ENCODE measurements around the gene VSX1. TPM values are rescaled to one million over a fixed set of nuclear protein-coding genes. Genes with fewer than 3 reads are reported as not detected.

VSX1 gene
- polyA plus RNA-seq, 1 donor from 2014 or later, result not detected

DNA sequence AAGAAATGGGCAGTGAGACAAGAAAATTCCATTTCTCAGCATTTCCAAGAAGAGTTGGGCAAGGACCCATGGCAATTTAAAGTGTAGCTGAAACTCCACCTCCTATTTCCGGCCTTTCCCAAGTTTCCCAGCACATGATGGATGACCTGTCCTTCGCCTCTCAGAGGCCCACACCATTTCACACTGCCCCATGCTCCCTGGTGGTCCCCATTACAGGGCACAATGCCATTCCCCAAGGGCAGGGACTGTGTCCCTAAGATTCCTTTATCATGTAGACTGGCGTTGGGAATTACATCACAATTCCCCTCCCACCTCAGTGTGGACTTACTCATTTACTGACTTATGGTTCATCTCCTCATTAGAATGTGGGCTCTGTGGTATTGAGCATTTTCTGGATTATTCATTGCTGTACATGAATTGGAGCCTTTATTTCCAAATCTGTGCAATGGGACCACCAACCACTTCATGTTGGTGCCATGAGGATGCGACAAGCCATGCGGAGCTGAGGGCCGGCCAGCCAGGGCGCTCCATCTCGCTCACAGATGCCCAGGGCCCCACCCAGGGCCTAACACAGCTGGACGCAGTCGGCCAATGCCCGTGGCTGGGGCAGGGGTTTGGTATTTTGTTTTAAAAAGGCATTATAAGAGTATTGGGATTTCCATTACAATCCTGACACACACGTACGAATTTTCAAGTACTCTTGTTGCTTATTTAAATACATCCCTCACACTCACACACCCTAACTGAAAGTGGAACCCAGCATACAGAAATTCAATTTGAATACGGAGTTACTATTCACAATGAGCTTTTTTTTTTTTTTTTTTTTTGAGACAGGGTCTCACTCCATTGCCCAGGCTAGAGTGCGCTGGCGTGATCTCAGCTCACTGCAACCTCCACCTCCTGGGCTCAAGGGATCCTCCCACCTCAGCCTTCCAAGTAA lies 29.4 kb downstream of the VSX1 start:
- Histone ChIP-seq H2AFZ (ENCODE audit: low read depth, low read length) (no peak overlapping the region), H3K9me2 (ENCODE audit: insufficient read depth, low read length) (no peaks in the 10 kb centered on the region), H3K4me2 (ENCODE audit: low read length) (no peak overlapping the region), H3K9me3 (ENCODE audit: low read length) (no peaks in the 10 kb centered on the region), H3K79me2 (replicated peaks; ENCODE audit: insufficient read depth, low read length) (no peaks in the 10 kb centered on the region), H4K20me1 (ENCODE audit: insufficient read depth) (no peaks in the 10 kb centered on the region), H3K4me3 (ENCODE audit: low read length) (no peak overlapping the region), H3K27ac (ENCODE audit: low read length) (no peak overlapping the region), H3K27me3 (ENCODE audit: insufficient read depth, low read depth, low read length) (peaks cover 20% of the 10 kb centered on the region), H3K9ac (ENCODE audit: low read length) (no peak overlapping the region), H3K36me3 (ENCODE audit: insufficient read depth, low read length) (no peaks in the 10 kb centered on the region), H3F3A (ENCODE audit: insufficient read depth, low read length, poor library complexity, severe bottlenecking) (no peaks in the 10 kb centered on the region)
- no peak for TF ChIP-seq EP300 (conservative IDR thresholded peaks at IDR 0.05; ENCODE audit: poor library complexity, severe bottlenecking)
- TF ChIP-seq SMC3 (conservative IDR thresholded peaks at IDR 0.05; ENCODE audit: poor library complexity), result no peak
- no peak for TF ChIP-seq MXI1 (conservative IDR thresholded peaks at IDR 0.05; ENCODE audit: poor library complexity, severe bottlenecking)
- no peak for TF ChIP-seq RAD21 (conservative IDR thresholded peaks at IDR 0.05)
- TF ChIP-seq, protein P1, sequence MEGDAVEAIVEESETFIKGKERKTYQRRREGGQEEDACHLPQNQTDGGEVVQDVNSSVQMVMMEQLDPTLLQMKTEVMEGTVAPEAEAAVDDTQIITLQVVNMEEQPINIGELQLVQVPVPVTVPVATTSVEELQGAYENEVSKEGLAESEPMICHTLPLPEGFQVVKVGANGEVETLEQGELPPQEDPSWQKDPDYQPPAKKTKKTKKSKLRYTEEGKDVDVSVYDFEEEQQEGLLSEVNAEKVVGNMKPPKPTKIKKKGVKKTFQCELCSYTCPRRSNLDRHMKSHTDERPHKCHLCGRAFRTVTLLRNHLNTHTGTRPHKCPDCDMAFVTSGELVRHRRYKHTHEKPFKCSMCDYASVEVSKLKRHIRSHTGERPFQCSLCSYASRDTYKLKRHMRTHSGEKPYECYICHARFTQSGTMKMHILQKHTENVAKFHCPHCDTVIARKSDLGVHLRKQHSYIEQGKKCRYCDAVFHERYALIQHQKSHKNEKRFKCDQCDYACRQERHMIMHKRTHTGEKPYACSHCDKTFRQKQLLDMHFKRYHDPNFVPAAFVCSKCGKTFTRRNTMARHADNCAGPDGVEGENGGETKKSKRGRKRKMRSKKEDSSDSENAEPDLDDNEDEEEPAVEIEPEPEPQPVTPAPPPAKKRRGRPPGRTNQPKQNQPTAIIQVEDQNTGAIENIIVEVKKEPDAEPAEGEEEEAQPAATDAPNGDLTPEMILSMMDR (IDR thresholded peaks at IDR 0.05; ENCODE audit: poor library complexity, severe bottlenecking), result no peak
- TF ChIP-seq, protein P2, sequence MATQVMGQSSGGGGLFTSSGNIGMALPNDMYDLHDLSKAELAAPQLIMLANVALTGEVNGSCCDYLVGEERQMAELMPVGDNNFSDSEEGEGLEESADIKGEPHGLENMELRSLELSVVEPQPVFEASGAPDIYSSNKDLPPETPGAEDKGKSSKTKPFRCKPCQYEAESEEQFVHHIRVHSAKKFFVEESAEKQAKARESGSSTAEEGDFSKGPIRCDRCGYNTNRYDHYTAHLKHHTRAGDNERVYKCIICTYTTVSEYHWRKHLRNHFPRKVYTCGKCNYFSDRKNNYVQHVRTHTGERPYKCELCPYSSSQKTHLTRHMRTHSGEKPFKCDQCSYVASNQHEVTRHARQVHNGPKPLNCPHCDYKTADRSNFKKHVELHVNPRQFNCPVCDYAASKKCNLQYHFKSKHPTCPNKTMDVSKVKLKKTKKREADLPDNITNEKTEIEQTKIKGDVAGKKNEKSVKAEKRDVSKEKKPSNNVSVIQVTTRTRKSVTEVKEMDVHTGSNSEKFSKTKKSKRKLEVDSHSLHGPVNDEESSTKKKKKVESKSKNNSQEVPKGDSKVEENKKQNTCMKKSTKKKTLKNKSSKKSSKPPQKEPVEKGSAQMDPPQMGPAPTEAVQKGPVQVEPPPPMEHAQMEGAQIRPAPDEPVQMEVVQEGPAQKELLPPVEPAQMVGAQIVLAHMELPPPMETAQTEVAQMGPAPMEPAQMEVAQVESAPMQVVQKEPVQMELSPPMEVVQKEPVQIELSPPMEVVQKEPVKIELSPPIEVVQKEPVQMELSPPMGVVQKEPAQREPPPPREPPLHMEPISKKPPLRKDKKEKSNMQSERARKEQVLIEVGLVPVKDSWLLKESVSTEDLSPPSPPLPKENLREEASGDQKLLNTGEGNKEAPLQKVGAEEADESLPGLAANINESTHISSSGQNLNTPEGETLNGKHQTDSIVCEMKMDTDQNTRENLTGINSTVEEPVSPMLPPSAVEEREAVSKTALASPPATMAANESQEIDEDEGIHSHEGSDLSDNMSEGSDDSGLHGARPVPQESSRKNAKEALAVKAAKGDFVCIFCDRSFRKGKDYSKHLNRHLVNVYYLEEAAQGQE (IDR thresholded peaks at IDR 0.05; ENCODE audit: borderline replicate concordance), result no peak
- TF ChIP-seq POLR2AphosphoS5 (IDR thresholded peaks at IDR 0.05), result no peak
- TF ChIP-seq TAF1 (IDR thresholded peaks at IDR 0.05; ENCODE audit: low read depth), result no peak
- TF ChIP-seq EZH2 (IDR thresholded peaks at IDR 0.05; ENCODE audit: borderline replicate concordance, insufficient read depth, low read length, poor library complexity, severe bottlenecking), result no peak

DNA sequence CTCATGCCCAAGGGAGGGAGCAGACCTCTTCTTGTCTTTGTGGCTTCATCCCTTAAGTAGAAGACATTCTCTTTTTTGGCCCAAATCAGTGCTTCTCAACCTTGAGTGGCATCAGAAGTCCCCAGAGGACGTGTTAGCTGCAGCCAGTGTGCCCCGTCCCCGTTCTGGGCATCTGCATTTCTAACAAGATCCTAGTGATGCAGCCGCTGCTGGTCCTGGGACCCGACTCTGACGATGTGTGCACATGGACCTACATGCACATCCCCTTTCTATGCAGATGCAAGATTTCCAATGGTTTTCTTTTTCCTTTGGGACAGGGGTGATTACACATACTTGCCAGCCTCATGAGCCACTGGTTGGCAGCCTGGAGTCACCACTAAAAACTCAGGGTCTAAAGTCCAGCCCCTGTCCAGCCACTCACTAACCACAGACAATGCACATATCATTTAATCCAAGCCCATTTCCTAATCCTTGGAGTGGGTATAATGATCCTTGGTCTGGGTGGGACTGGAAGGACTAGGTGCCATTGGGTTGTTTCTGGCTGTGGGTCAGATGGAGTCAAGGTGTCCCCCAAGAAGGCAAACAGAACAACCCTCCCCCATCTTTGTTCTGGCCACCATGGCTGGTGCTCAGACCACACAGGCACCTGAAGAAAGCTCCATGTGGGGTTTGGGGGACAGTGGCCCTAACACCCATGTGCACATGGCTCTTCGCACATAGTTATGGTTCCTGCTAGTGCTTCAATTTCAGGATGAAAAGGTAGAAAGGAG lies 30.4 kb downstream of the VSX1 start:
- no peak overlapping the region for H3K4me3 ChIP-seq (ENCODE audit: low read length)
- no peaks in the 10 kb centered on the region for H3K79me2 ChIP-seq (replicated peaks; ENCODE audit: insufficient read depth, low read length)
- no peak overlapping the region for H3K9ac ChIP-seq (ENCODE audit: low read length)
- peaks cover 11% of the 10 kb centered on the region for H3K27me3 ChIP-seq (ENCODE audit: insufficient read depth, low read depth, low read length)
- no peaks in the 10 kb centered on the region for H3K9me3 ChIP-seq (ENCODE audit: low read length)
- TF ChIP-seq SMC3 (conservative IDR thresholded peaks at IDR 0.05; ENCODE audit: poor library complexity), result no peak
- TF ChIP-seq EZH2 (IDR thresholded peaks at IDR 0.05; ENCODE audit: borderline replicate concordance, insufficient read depth, low read length, poor library complexity, severe bottlenecking), result no peak
- TF ChIP-seq RAD21 (conservative IDR thresholded peaks at IDR 0.05), result no peak
- TF ChIP-seq EP300 (conservative IDR thresholded peaks at IDR 0.05; ENCODE audit: poor library complexity, severe bottlenecking), result no peak
- TF ChIP-seq, protein P1 (IDR thresholded peaks at IDR 0.05; ENCODE audit: poor library complexity, severe bottlenecking), result no peak
- no peak for TF ChIP-seq TAF1 (IDR thresholded peaks at IDR 0.05; ENCODE audit: low read depth)
- TF ChIP-seq MXI1 (conservative IDR thresholded peaks at IDR 0.05; ENCODE audit: poor library complexity, severe bottlenecking), result no peak
- TF ChIP-seq, protein P2 (IDR thresholded peaks at IDR 0.05; ENCODE audit: borderline replicate concordance), result no peak
- no peak overlapping the region for H3K4me2 ChIP-seq (ENCODE audit: low read length)
- no peaks in the 10 kb centered on the region for H3K36me3 ChIP-seq (ENCODE audit: insufficient read depth, low read length)
- H3K27ac ChIP-seq (ENCODE audit: low read length), result no peak overlapping the region
- H3K9me2 ChIP-seq (ENCODE audit: insufficient read depth, low read length), result no peaks in the 10 kb centered on the region
- no peaks in the 10 kb centered on the region for H3F3A ChIP-seq (ENCODE audit: insufficient read depth, low read length, poor library complexity, severe bottlenecking)
- H4K20me1 ChIP-seq (ENCODE audit: insufficient read depth), result no peaks in the 10 kb centered on the region
- H2AFZ ChIP-seq (ENCODE audit: low read depth, low read length), result no peak overlapping the region
